Endothelial cell of umbilical vein (primary cell): Measurements from ENCODE around the gene KCNB1. TPM values are rescaled to one million over a fixed set of nuclear protein-coding genes. Genes with fewer than 3 reads are reported as not detected.

Experiments
- BruUV-seq: library from RNA; stranded (reverse); fragments of 400-500 nt; replicated peaks from 2 replicates; lab custom pipeline; 2021; lab: Mats Ljungman, UMichigan
- CTCF ChIA-PET: fragments of 300-600, 350-600 bp; sonication (Branson Sonifier 250); formaldehyde crosslinking; loops from one replicate; lab custom pipeline; 2021; ENCODE audit warnings: antibody characterized with exemption, inconsistent platforms; lab: Charles Lee
- POLR2A ChIA-PET: fragments of 300-600, 350-600 bp; sonication (Branson Sonifier 250); formaldehyde crosslinking; loops from one replicate; lab custom pipeline; 2021; ENCODE audit warnings: antibody characterized with exemption, inconsistent platforms; lab: Charles Lee
- DNase-seq: peaks from one replicate; pipeline ENCODE4 v3.0.0-alpha.2; 2011; ENCODE audit warnings: low read depth, low spot score
- FAIRE-seq: peaks from 2 replicates; lab custom pipeline; 2011; peaks lifted over from hg19 to GRCh38; lab: Jason Lieb, UNC
- H2AFZ ChIP-seq: 2 replicates; pipeline ENCODE4 v1.6.0; 2012; ENCODE audit warnings: low read depth, low read length, control low read depth, inconsistent platforms
- H3K27ac ChIP-seq: 2 replicates; pipeline ENCODE4 v1.5.1; 2011; ENCODE audit warnings: low read depth, mild to moderate bottlenecking, control low read depth, low read length, moderate library complexity; ENCODE audit not compliant: insufficient read depth
- H3K27me3 ChIP-seq, 2 experiments: 2 replicates each; pipeline versions ENCODE4 v1.6.0 to v1.6.1; 2011; ENCODE audit warnings: low read length in 2 of 2, mixed read lengths in 1 of 2; ENCODE audit not compliant: control insufficient read depth in 2 of 2, insufficient read depth in 2 of 2
- H3K36me3 ChIP-seq, 2 experiments: 2 replicates in 1 of 2; 3 replicates in 1 of 2; pipeline ENCODE4 v1.5.1; 2011; ENCODE audit warnings: low read length in 2 of 2, mild to moderate bottlenecking in 1 of 2, moderate library complexity in 1 of 2; ENCODE audit not compliant: control insufficient read depth in 2 of 2, insufficient read depth in 2 of 2; ENCODE audit errors: extremely low read depth in 1 of 2
- H3K4me1 ChIP-seq: 3 replicates; pipeline ENCODE4 v1.5.1; 2011; ENCODE audit warnings: mild to moderate bottlenecking, low read length; ENCODE audit not compliant: control insufficient read depth, insufficient read depth; ENCODE audit errors: extremely low read depth
- H3K4me2 ChIP-seq: 2 replicates; pipeline ENCODE4 v1.6.1; 2011; ENCODE audit warnings: low read length, control low read depth, mixed read lengths; ENCODE audit not compliant: insufficient read depth
- H3K4me3 ChIP-seq, 3 experiments: fragments of 200-600 bp in 1 of 3; sonication (generic), shearing (Covaris generic) in 1 of 3; replicated peaks in 1 of 3; 2 replicates each; pipeline ENCODE4 v1.5.1; 2011 to 2016; ENCODE audit warnings: control low read depth in 3 of 3, low read length in 3 of 3, mild to moderate bottlenecking in 2 of 3, inconsistent platforms in 1 of 3, low read depth in 1 of 3, moderate library complexity in 1 of 3; ENCODE audit not compliant: insufficient read depth in 1 of 3
- H3K79me2 ChIP-seq: 2 replicates; pipeline ENCODE4 v1.6.0; 2012; ENCODE audit warnings: low read length, inconsistent platforms; ENCODE audit not compliant: control insufficient read depth, insufficient read depth
- H3K9ac ChIP-seq: replicated peaks from 2 replicates; pipeline ENCODE3; 2011; ENCODE audit warnings: low read length, control low read depth; ENCODE audit not compliant: insufficient read depth; ENCODE audit errors: extremely low read depth
- H3K9me1 ChIP-seq: replicated peaks from 3 replicates; pipeline ENCODE4 v1.6.0; 2011; ENCODE audit warnings: mild to moderate bottlenecking, low read length; ENCODE audit not compliant: control insufficient read depth, insufficient read depth; ENCODE audit errors: extremely low read depth
- H3K9me3 ChIP-seq: replicated peaks from 2 replicates; pipeline ENCODE4 v1.5.1; 2012; ENCODE audit warnings: low read length, inconsistent platforms; ENCODE audit not compliant: control insufficient read depth, insufficient read depth
- H4K20me1 ChIP-seq: replicated peaks from 2 replicates; pipeline ENCODE3; 2011; ENCODE audit warnings: mild to moderate bottlenecking, low read length; ENCODE audit not compliant: control insufficient read depth, insufficient read depth; ENCODE audit errors: extremely low read depth
- EZH2 ChIP-seq: IDR thresholded peaks from 2 replicates; pipeline ENCODE4 v1.6.1; 2012; ENCODE audit warnings: borderline replicate concordance, low read depth, mild to moderate bottlenecking, moderate library complexity, low read length, inconsistent platforms; ENCODE audit not compliant: severe bottlenecking
- FOS ChIP-seq: IDR thresholded peaks from 2 replicates; pipeline ENCODE4 v1.6.1; 2011; ENCODE audit warnings: mild to moderate bottlenecking, low read length, moderate library complexity, borderline replicate concordance; ENCODE audit not compliant: insufficient read depth
- GATA2 ChIP-seq: IDR thresholded peaks from 2 replicates; pipeline ENCODE4 v1.7.0; 2011; ENCODE audit warnings: low read depth, mild to moderate bottlenecking, moderate library complexity, mixed read lengths, low read length; ENCODE audit not compliant: insufficient read length, insufficient read depth
- JUN ChIP-seq: IDR thresholded peaks from 2 replicates; pipeline ENCODE4 v1.6.1; 2011; ENCODE audit warnings: borderline replicate concordance, low read depth; ENCODE audit not compliant: insufficient read length, insufficient read depth
- MYC ChIP-seq: IDR thresholded peaks from one replicate; pipeline ENCODE4 v1.6.1; 2011; ENCODE audit warnings: mild to moderate bottlenecking, low read depth, low read length
- POLR2A ChIP-seq: IDR thresholded peaks from 2 replicates; pipeline ENCODE4 v1.6.1; 2012; ENCODE audit warnings: low read depth, mild to moderate bottlenecking, control low read depth, low read length
- POLR2AphosphoS5 ChIP-seq: IDR thresholded peaks from 2 replicates; pipeline ENCODE4 v1.6.1; 2012; ENCODE audit warnings: low read depth, mild to moderate bottlenecking, control low read depth, low read length, moderate library complexity; ENCODE audit not compliant: insufficient read depth
- dilution Hi-C: fragments of 300-500 bp; cut with MboI; formaldehyde crosslinking; loops from one replicate; pipeline ENCODE4 v1.15.0; 2019; ENCODE audit warnings: low sequenced_read_pairs; ENCODE audit not compliant: extremely low pct_ligation_motif_present
- intact Hi-C: fragments of 100-400 bp; cut with micrococcal nuclease; formaldehyde crosslinking; loops from one replicate; pipeline ENCODE4 v1.10.0; 2022
- polyA plus RNA-seq, 4 experiments: library from polyadenylated mRNA; depleted of rRNA in 3 of 4; stranded (reverse) in 3 of 4; unstranded in 1 of 4; fragments of >200 nt; gene quantifications; 2 replicates each; pipeline versions ENCODE4 v1.2.1 to v1.2.3, GENCODE V29; 2011 to 2012; ENCODE audit warnings: missing spikeins in 1 of 4
- total RNA-seq: library from RNA; stranded (reverse); gene quantifications from 2 replicates; pipeline ENCODE4 v1.2.3, GENCODE V29; 2021
- TF ChIP-seq, protein P1 (sequence below): IDR thresholded peaks from 2 replicates; pipeline ENCODE4 v1.6.1; 2011; ENCODE audit not compliant: insufficient read depth, insufficient read length
- TF ChIP-seq, protein P2 (sequence below), 2 donors: IDR thresholded peaks; 1 replicate in 1 of 2; 2 replicates in 1 of 2; pipeline ENCODE4 v1.5.1; 2011; ENCODE audit warnings: low read length in 2 of 2, mild to moderate bottlenecking in 2 of 2, moderate library complexity in 2 of 2, control low read depth in 1 of 2, inconsistent platforms in 1 of 2, low read depth in 1 of 2; ENCODE audit not compliant: insufficient read depth in 1 of 2; ENCODE audit errors: extremely low read depth in 1 of 2

The KCNB1 gene
- total and polyA plus RNA-seq, 2 donors (not counting 3 experiments of a cell fraction or from before 2014, with no cell fraction given): not detected

DNA sequence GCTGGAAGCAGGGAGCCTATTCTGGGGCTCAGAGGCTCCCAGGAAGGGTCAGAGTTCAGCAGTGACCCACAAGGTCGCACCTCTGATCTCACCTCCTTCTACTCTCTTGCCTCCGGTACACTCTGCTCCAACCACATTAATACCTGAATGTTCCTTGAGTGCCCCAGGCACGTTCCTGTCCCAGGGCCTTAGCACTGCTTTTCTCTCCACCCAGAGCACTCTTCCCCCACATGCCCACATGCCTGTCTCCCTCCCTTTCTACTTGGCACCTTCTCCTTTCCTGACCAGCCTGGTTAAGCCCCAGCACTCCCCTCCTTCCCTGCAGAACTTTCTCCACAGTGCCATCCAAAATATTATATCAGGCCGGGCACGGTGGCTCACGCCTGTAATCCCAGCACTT is 13.4 kb downstream of the KCNB1 start:
- Histone ChIP-seq H2AFZ (no peak overlapping the region), H3K36me3 (no peaks in the 10 kb centered on the region), H3K4me1 (no peaks in the 10 kb centered on the region), H3K27ac (no peak overlapping the region), H3K27me3 (peaks cover 4 to 20% of the 10 kb centered on the region in 2 experiments), H3K9me1 (no peaks in the 10 kb centered on the region), H4K20me1 (no peaks in the 10 kb centered on the region), H3K4me3 (no peak overlapping the region), H3K9ac (no peak overlapping the region), H3K79me2 (no peaks in the 10 kb centered on the region), H3K9me3 (no peaks in the 10 kb centered on the region), H3K4me2 (no peak overlapping the region)
- no peak for TF ChIP-seq POLR2AphosphoS5
- no peak for TF ChIP-seq FOS
- TF ChIP-seq, protein P1, sequence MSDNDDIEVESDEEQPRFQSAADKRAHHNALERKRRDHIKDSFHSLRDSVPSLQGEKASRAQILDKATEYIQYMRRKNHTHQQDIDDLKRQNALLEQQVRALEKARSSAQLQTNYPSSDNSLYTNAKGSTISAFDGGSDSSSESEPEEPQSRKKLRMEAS: no peak
- no peak for TF ChIP-seq MYC
- TF ChIP-seq, protein P2, sequence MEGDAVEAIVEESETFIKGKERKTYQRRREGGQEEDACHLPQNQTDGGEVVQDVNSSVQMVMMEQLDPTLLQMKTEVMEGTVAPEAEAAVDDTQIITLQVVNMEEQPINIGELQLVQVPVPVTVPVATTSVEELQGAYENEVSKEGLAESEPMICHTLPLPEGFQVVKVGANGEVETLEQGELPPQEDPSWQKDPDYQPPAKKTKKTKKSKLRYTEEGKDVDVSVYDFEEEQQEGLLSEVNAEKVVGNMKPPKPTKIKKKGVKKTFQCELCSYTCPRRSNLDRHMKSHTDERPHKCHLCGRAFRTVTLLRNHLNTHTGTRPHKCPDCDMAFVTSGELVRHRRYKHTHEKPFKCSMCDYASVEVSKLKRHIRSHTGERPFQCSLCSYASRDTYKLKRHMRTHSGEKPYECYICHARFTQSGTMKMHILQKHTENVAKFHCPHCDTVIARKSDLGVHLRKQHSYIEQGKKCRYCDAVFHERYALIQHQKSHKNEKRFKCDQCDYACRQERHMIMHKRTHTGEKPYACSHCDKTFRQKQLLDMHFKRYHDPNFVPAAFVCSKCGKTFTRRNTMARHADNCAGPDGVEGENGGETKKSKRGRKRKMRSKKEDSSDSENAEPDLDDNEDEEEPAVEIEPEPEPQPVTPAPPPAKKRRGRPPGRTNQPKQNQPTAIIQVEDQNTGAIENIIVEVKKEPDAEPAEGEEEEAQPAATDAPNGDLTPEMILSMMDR (IDR thresholded peaks at IDR 0.05; ENCODE audit: extremely low read depth in 1 of 2, insufficient read depth in 1 of 2, low read depth in 1 of 2, low read length in 2 of 2): no peak
- no peak for TF ChIP-seq POLR2A
- TF ChIP-seq GATA2: no peak
- no peak for TF ChIP-seq EZH2
- TF ChIP-seq JUN: no peak
- no TSS peak for BruUV-seq
- CTCF ChIA-PET: no interaction called here
- POLR2A ChIA-PET: no interaction called here
- no peak for FAIRE-seq
- no peak for DNase-seq
- intact Hi-C loops: no loop called here
- dilution Hi-C loops: no loop called here
